Heart right ventricle (tissue), 16 donors: ENCODE measurements around the gene TNRC6A. TPM values are rescaled to one million over a fixed set of nuclear protein-coding genes. Genes with fewer than 3 reads are reported as not detected.
"Not testable (repeated sequence)": the region's sequence is repeated elsewhere in the genome, so short reads cannot be mapped to it uniquely, and the experiment has no call there.

ENCODE experiments used
- ATAC-seq, 8 donors: fragments of 200-7000 bp; cut with Tn5 transposase; one replicate each; pipeline ENCODE4 v1.9.1; 2020; ENCODE audit warnings: mild to moderate bottlenecking in 8 of 8, moderate library complexity in 8 of 8, moderate number of reproducible peaks in 1 of 8
- DNase-seq, 2 donors: peaks; one replicate each; pipeline ENCODE4 v3.0.0-alpha.2; 2020
- H3K27ac ChIP-seq, 10 donors: fragments of 200-600 bp; sonication (generic) in 2 of 10; one replicate each; pipeline versions ENCODE4 v1.5.0 to v1.8.0; 2020 to 2022; ENCODE audit warnings: mild to moderate bottlenecking in 3 of 10
- H3K27me3 ChIP-seq, 7 donors: fragments of 200-600 bp; one replicate each; pipeline ENCODE4 v1.8.0; 2021 to 2022; ENCODE audit warnings: mild to moderate bottlenecking in 2 of 7
- H3K36me3 ChIP-seq, 9 donors: fragments of 200-600 bp; sonication (generic) in 1 of 9; one replicate each; pipeline versions ENCODE4 v1.5.0 to v1.8.0; 2020 to 2022; ENCODE audit warnings: mild to moderate bottlenecking in 2 of 9
- H3K4me1 ChIP-seq, 9 donors: fragments of 200-600 bp; sonication (generic) in 1 of 9; one replicate each; pipeline versions ENCODE4 v1.5.0 to v1.8.0; 2020 to 2022; ENCODE audit warnings: mild to moderate bottlenecking in 4 of 9
- H3K4me3 ChIP-seq, 10 donors: fragments of 200-600 bp; sonication (generic) in 2 of 10; one replicate each; pipeline versions ENCODE4 v1.5.0 to v1.8.0; 2020 to 2022; ENCODE audit warnings: mild to moderate bottlenecking in 7 of 10, moderate library complexity in 2 of 10
- H3K9me3 ChIP-seq, 11 donors: fragments of 200-600 bp in 10 of 11; sonication (generic) in 2 of 11; one replicate each; pipeline versions ENCODE4 v1.5.0 to v1.8.0; 2013 to 2022; ENCODE audit warnings: mild to moderate bottlenecking in 2 of 11, control low read depth in 1 of 11, moderate library complexity in 1 of 11
- WGBS, 2 donors: extraction: QIAGEN DNeasy Blood & Tissue Kit; methylation state at CpG; one replicate each; pipeline ENCODE4 v1.1.7; 2013; ENCODE audit warnings: inconsistent platforms in 1 of 2; 5-methylcytosine and 5-hydroxymethylcytosine counted together
- intact Hi-C, 10 donors: fragments of 100-400 bp; cut with DNase I; formaldehyde crosslinking; loops; one replicate each; pipeline versions ENCODE4 v1.11.1 to v1.14.2; 2022
- polyA plus RNA-seq, 2 donors: library from polyadenylated mRNA; stranded (reverse); fragments of 200-250 nt; gene quantifications; one replicate each; pipeline ENCODE4 v1.2.3, GENCODE V29; 2013
- total RNA-seq, 10 donors: library from RNA; stranded (reverse); fragmentation: NEBNext Ultra II Directional in 3 of 10; extraction: Animal tissue kit (Norgen Biotek cat#: 25700) in 3 of 10; gene quantifications; one replicate each; pipeline versions ENCODE4 v1.2.1 to v1.2.4, GENCODE V29; 2021 to 2023
- TF ChIP-seq, protein P1 (sequence below), 9 donors: fragments of 200-600 bp; sonication (generic) in 2 of 9; IDR thresholded peaks; one replicate each; pipeline versions ENCODE4 v1.5.0 to v1.8.0; 2021 to 2022; ENCODE audit warnings: antibody characterized with exemption in 9 of 9, mild to moderate bottlenecking in 5 of 9, moderate library complexity in 1 of 9
- donor health status: Arrhythmogenic right ventricular cardiomyopathy.
- donor health status: ischemic (EF 13 %, LVEDD 7.1; RV severe dilation, severe dysfunction).
- donor health status: healthy with polysubstance abuse.
- donor health status: DM: no; HTN: yes; CAD: no.
- donor health status: DM: no; HTN: no; CAD: no.
- donor health status: ischemic (EF 25% LVEDD 6.9; RV normal size, moderate dysfunction).
- donor health status: ischemic (EF 25% LVEDD 5.7; RV mildly dilated, moderate dysfunction).
- donor health status: healthy.
- donor health status: DM: yes; HTN: yes; CAD: no.
- donor health status: Ischemic cardiomyopathy.
- donor health status: ischemic (EF 35%, LVEDD 5.7; RV mildly dilated, moderate dysfunction).
- donor health status: nonischemic (EF 11% LVEDD 7.7; RV severe dilation, severe dysfunction).
- donor health status: DM: yes; HTN: yes; CAD: no.
- donor health status: PGD.
- donor health status: ischemic (EF 29% LVEDD 5.4; RV normal size, mild dysfunction).
- donor health status: nonischemic (EF 23%, LVEDD 6.1; RV moderate dilation, normal function).

Gene TNRC6A
- total and polyA plus RNA-seq, 12 donors, result 8.3 to 51.4 (median 36.5) TPM

DNA sequence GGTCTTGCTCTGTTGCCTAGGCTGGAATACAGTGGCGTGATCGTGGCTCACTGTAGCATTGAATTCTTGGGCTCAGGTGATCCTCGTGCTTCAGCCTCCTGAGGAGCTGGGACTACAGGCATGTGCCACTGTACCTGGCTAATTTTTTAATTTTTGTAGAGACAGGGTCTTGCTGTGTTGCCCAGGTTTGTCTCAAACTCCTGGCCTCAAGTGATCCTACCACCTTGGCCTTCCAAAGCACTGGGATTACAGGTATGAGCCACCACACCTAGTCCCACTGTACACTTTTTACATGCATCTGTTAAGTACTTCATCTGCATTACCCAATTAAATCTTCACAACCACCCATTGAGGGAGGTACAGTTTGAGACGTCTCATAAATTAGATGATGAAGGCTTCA lies 12.4 kb downstream of the TNRC6A start:
- no peak overlapping the region for H3K4me3 ChIP-seq
- H3K27ac ChIP-seq, result no peak overlapping the region
- no peak for DNase-seq
- peaks cover 21 to 100% (median 95%) of the 10 kb centered on the region in 9 donors for H3K4me1 ChIP-seq
- intact Hi-C loops, result no loop called here
- no peaks in the 10 kb centered on the region for H3K27me3 ChIP-seq
- peaks cover 0 to 16% (median 0%) of the 10 kb centered on the region in 9 donors for H3K36me3 ChIP-seq
- 83 to 84% methylated on average over 4 of the region's 4 CpGs for WGBS, 2 donors
- TF ChIP-seq, protein P1, sequence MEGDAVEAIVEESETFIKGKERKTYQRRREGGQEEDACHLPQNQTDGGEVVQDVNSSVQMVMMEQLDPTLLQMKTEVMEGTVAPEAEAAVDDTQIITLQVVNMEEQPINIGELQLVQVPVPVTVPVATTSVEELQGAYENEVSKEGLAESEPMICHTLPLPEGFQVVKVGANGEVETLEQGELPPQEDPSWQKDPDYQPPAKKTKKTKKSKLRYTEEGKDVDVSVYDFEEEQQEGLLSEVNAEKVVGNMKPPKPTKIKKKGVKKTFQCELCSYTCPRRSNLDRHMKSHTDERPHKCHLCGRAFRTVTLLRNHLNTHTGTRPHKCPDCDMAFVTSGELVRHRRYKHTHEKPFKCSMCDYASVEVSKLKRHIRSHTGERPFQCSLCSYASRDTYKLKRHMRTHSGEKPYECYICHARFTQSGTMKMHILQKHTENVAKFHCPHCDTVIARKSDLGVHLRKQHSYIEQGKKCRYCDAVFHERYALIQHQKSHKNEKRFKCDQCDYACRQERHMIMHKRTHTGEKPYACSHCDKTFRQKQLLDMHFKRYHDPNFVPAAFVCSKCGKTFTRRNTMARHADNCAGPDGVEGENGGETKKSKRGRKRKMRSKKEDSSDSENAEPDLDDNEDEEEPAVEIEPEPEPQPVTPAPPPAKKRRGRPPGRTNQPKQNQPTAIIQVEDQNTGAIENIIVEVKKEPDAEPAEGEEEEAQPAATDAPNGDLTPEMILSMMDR (IDR thresholded peaks at IDR 0.05), result no peak
- no peaks in the 10 kb centered on the region for H3K9me3 ChIP-seq
- no peak for ATAC-seq

DNA sequence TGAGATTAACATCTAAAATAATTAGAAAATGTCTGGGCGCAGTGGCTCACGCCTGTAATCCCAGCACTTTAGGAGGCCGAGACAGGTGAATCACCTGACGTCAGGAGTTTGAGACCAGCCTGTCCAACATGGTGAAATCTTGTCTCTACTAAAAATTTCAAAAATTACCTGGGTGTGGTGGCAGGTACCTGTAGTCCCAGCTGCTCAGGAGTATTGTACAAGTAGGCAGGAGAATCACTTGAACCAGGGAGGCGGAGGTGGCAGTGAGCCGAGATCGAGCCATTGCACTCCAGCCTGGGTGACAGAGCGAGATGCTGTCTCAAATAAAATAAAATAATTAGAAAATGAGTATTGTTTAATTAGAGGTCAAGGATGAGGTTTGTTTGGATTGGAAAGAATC lies 13.2 kb downstream of the TNRC6A start:
- Histone ChIP-seq H3K4me1 (peaks cover 16 to 100% (median 95%) of the 10 kb centered on the region in 9 donors), H3K36me3 (peaks cover 0 to 16% (median 2%) of the 10 kb centered on the region in 9 donors)
- ATAC-seq, DNase-seq, H3K4me3 ChIP-seq, H3K27me3 ChIP-seq, H3K9me3 ChIP-seq, intact Hi-C loops, H3K27ac ChIP-seq: not testable (repeated sequence)
- 89 to 91% methylated on average over 8 of the region's 8 CpGs for WGBS, 2 donors

DNA sequence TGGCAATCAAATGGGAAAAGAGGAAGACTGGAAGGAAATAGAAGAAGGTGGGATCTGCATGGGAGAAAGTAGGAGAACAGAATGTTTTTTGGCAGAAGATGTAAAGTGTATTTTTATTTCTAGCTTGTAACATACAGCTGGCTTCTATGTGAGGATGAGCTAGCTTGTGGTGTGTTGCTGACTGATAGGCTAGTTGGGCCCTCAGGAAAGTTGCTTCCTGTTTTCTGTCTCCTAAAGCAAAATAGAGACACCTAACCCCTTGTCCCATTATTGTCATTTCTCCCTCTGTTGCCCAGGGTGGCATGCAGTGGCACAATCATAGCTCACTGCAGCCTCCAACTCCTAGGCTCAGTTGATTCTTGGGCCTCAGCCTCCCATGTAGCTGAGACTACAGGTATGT lies 15.9 kb downstream of the TNRC6A start:
- no peaks in the 10 kb centered on the region for H3K9me3 ChIP-seq
- peaks cover 0 to 11% (median 0%) of the 10 kb centered on the region in 9 donors for H3K36me3 ChIP-seq
- TF ChIP-seq, protein P1 (IDR thresholded peaks at IDR 0.05), result no peak
- no peak for ATAC-seq
- no peak for DNase-seq
- H3K27ac ChIP-seq, result no peak overlapping the region
- intact Hi-C loops, result no loop called here
- peaks cover 22 to 100% (median 95%) of the 10 kb centered on the region in 9 donors for H3K4me1 ChIP-seq
- H3K4me3 ChIP-seq, result no peak overlapping the region
- H3K27me3 ChIP-seq, result no peaks in the 10 kb centered on the region

DNA sequence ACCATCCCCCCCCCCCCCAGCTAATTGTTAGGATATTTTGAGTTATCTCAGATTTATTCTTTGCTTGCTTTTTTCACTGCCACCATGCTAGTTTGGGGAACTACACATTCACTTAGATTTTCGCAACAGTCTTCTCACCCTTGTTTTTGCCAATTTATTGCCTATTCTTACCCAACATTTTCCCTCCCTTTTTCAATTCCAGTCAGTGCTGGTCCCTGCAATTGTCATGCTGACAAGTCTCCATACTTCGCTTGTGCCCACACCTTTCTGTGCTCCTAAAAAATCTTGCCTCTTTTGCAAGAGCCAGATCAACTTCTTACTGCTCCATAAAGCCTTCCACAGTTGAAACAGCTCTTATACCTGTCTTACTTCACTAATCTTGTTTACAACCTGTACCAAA lies 16.3 kb downstream of the TNRC6A start:
- Histone ChIP-seq H3K27ac (no peak overlapping the region), H3K4me1 (peaks cover 19 to 100% (median 95%) of the 10 kb centered on the region in 9 donors), H3K36me3 (peaks cover 0 to 12% (median 0%) of the 10 kb centered on the region in 9 donors), H3K27me3 (no peaks in the 10 kb centered on the region), H3K9me3 (no peaks in the 10 kb centered on the region), H3K4me3 (no peak overlapping the region)
- TF ChIP-seq, protein P1 (IDR thresholded peaks at IDR 0.05), result no peak
- 90 to 94% methylated on average over 2 of the region's 2 CpGs for WGBS, 2 donors
- ATAC-seq (no peak), DNase-seq (no peak)
- intact Hi-C loops, result no loop called here

DNA sequence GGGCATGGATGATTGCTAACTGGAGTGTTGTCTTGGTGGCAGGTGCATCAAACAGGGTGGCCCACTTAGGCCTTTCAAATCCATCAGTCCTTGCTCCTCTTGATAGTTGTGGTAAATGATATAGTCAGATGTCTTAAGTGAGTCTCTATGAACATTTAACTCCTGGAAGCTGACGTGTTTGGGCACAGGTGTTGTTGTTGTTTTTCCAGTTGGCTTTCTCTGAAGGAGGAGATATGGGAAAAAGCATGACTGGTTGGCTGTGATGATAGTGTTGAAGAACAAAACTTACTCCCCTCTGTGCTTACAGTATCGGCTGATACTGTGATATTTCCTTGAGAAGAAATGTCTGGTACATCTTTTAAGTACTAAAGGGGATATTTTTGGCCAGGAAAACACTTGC lies 18.0 kb downstream of the TNRC6A start:
- H3K4me1 ChIP-seq, result peaks cover 14 to 100% (median 92%) of the 10 kb centered on the region in 9 donors
- DNase-seq (no peak), ATAC-seq (no peak)
- TF ChIP-seq, protein P1 (IDR thresholded peaks at IDR 0.05), result no peak
- H3K4me3 ChIP-seq, result no peak overlapping the region
- H3K27ac ChIP-seq, result peak overlapping the region in 4 of 10 donors; percentile 0 to 26 (median 8)
- H3K27me3 ChIP-seq, result no peaks in the 10 kb centered on the region
- intact Hi-C loops, result no loop called here
- H3K36me3 ChIP-seq, result peaks cover 0 to 10% (median 0%) of the 10 kb centered on the region in 9 donors
- no peaks in the 10 kb centered on the region for H3K9me3 ChIP-seq
- 42 to 48% methylated on average over 2 of the region's 2 CpGs for WGBS, 2 donors
